Muscle layer of duodenum (tissue), 2 donors: Measurements from ENCODE around the gene PSMA6.
A peak's percentile ranks its signal among the peaks of the same experiment; 100 is the strongest.
"Not testable (repeated sequence)": the region's sequence is repeated elsewhere in the genome, so short reads cannot be mapped to it uniquely, and the experiment has no call there.

Experiments used
- H3K27ac ChIP-seq: one replicate; pipeline ENCODE4 v1.7.0; 2013; ENCODE audit warnings: mild to moderate bottlenecking, low read length
- H3K27me3 ChIP-seq: one replicate; pipeline ENCODE4 v1.7.0; 2013; ENCODE audit warnings: low read depth, mild to moderate bottlenecking, control low read depth, low read length
- H3K36me3 ChIP-seq, 2 donors: one replicate each; pipeline ENCODE4 v1.7.0; 2013; ENCODE audit warnings: low read length in 2 of 2, control low read depth in 1 of 2, mild to moderate bottlenecking in 1 of 2; ENCODE audit not compliant: insufficient read depth in 2 of 2, control insufficient read depth in 1 of 2
- H3K4me1 ChIP-seq, 2 donors: one replicate each; pipeline ENCODE4 v1.7.0; 2013; ENCODE audit warnings: low read length in 2 of 2, mild to moderate bottlenecking in 2 of 2, control low read depth in 1 of 2, moderate library complexity in 1 of 2; ENCODE audit not compliant: insufficient read depth in 2 of 2, control insufficient read depth in 1 of 2
- H3K4me3 ChIP-seq, 2 donors: one replicate each; pipeline ENCODE4 v1.7.0; 2013; ENCODE audit warnings: low read length in 2 of 2, low read depth in 1 of 2, mild to moderate bottlenecking in 1 of 2
- H3K9me3 ChIP-seq, 2 donors: one replicate each; pipeline ENCODE4 v1.7.0; 2013; ENCODE audit warnings: low read length in 2 of 2, control low read depth in 1 of 2, mild to moderate bottlenecking in 1 of 2; ENCODE audit not compliant: control insufficient read depth in 1 of 2
- donor health status: healthy.

Gene PSMA6

GRCh38 chr14:35292051-35292769, at the start of gene PSMA6:
Gene PSMA6 (plus strand): TSS chr14:35292382. CDS start chr14:35292477, 95 bp downstream.
- H3K4me3 ChIP-seq: peak within 1 kb of the TSS; percentile 93 to 95
- peaks cover 0 to 4% of the 10 kb centered on the region in 2 donors for H3K36me3 ChIP-seq
- peaks cover 19 to 33% of the 10 kb centered on the region in 2 donors for H3K4me1 ChIP-seq

GRCh38 chr14:35242599-35243311, 49.4 kb upstream of the PSMA6 start:
- Histone ChIP-seq H3K4me3 (no peak overlapping the region), H3K27me3 (no peaks in the 10 kb centered on the region), H3K36me3 (no peaks in the 10 kb centered on the region), H3K9me3 (no peaks in the 10 kb centered on the region), H3K27ac (no peak overlapping the region), H3K4me1 (peaks cover 0 to 2% of the 10 kb centered on the region in 2 donors)

More at GRCh38 chr14:35292051-35292769, at the start of gene PSMA6:
- no peaks in the 10 kb centered on the region for H3K9me3 ChIP-seq
- H3K27ac ChIP-seq: peak within 1 kb of the TSS; percentile 95
- no peaks in the 10 kb centered on the region for H3K27me3 ChIP-seq

GRCh38 chr14:35243956-35244355, 48.2 kb upstream of the PSMA6 start:
- Histone ChIP-seq H3K27me3 (no peaks in the 10 kb centered on the region), H3K4me1 (peaks cover 0 to 14% of the 10 kb centered on the region in 2 donors), H3K9me3 (no peaks in the 10 kb centered on the region), H3K36me3 (no peaks in the 10 kb centered on the region), H3K4me3 (no peak overlapping the region), H3K27ac (no peak overlapping the region)

- peaks cover 0 to 19% of the 10 kb centered on the region in 2 donors for H3K4me1 ChIP-seq
- no peaks in the 10 kb centered on the region for H3K9me3 ChIP-seq
- no peak overlapping the region for H3K4me3 ChIP-seq
- no peak overlapping the region for H3K27ac ChIP-seq
- no peaks in the 10 kb centered on the region for H3K27me3 ChIP-seq
- no peaks in the 10 kb centered on the region for H3K36me3 ChIP-seq
Measured at GRCh38 chr14:35244542-35244941, 47.6 kb upstream of the PSMA6 start.

GRCh38 chr14:35245051-35245450, 47.1 kb upstream of the PSMA6 start:
- Histone ChIP-seq H3K4me1 (peaks cover 0 to 19% of the 10 kb centered on the region in 2 donors), H3K27ac (no peak overlapping the region), H3K4me3 (no peak overlapping the region), H3K36me3 (no peaks in the 10 kb centered on the region), H3K27me3 (no peaks in the 10 kb centered on the region), H3K9me3 (no peaks in the 10 kb centered on the region)

GRCh38 chr14:35247777-35248475, 44.3 kb upstream of the PSMA6 start:
- peaks cover 0 to 19% of the 10 kb centered on the region in 2 donors for H3K4me1 ChIP-seq
- no peaks in the 10 kb centered on the region for H3K9me3 ChIP-seq
- H3K36me3 ChIP-seq: no peaks in the 10 kb centered on the region
- H3K4me3 ChIP-seq: no peak overlapping the region
- H3K27me3 ChIP-seq: no peaks in the 10 kb centered on the region
- no peak overlapping the region for H3K27ac ChIP-seq

GRCh38 chr14:35248476-35248788, 43.8 kb upstream of the PSMA6 start:
- H3K27ac ChIP-seq: no peak overlapping the region
- H3K36me3 ChIP-seq: no peaks in the 10 kb centered on the region
- no peaks in the 10 kb centered on the region for H3K27me3 ChIP-seq
- H3K4me3 ChIP-seq: no peak overlapping the region
- H3K9me3 ChIP-seq: no peaks in the 10 kb centered on the region
- H3K4me1 ChIP-seq: peaks cover 0 to 19% of the 10 kb centered on the region in 2 donors

GRCh38 chr14:35250319-35250718, 41.9 kb upstream of the PSMA6 start:
- no peaks in the 10 kb centered on the region for H3K27me3 ChIP-seq
- no peak overlapping the region for H3K4me3 ChIP-seq
- no peaks in the 10 kb centered on the region for H3K36me3 ChIP-seq
- H3K9me3 ChIP-seq: no peaks in the 10 kb centered on the region
- H3K4me1 ChIP-seq: peaks cover 0 to 19% of the 10 kb centered on the region in 2 donors
- no peak overlapping the region for H3K27ac ChIP-seq

- Histone ChIP-seq H3K36me3 (no peaks in the 10 kb centered on the region), H3K27me3 (no peaks in the 10 kb centered on the region)
Measured at GRCh38 chr14:35252451-35252868, 39.7 kb upstream of the PSMA6 start.

GRCh38 chr14:35253056-35253455, 39.1 kb upstream of the PSMA6 start:
- H3K27me3 ChIP-seq, H3K36me3 ChIP-seq, H3K4me3 ChIP-seq, H3K9me3 ChIP-seq, H3K27ac ChIP-seq: not testable (repeated sequence)
- H3K4me1 ChIP-seq: peaks cover 0 to 14% of the 10 kb centered on the region in 2 donors

More at GRCh38 chr14:35252451-35252868, 39.7 kb upstream of the PSMA6 start:
- Histone ChIP-seq H3K4me3 (no peak overlapping the region), H3K4me1 (peaks cover 0 to 19% of the 10 kb centered on the region in 2 donors), H3K9me3 (no peaks in the 10 kb centered on the region), H3K27ac (no peak overlapping the region)

- H3K4me3 ChIP-seq, H3K9me3 ChIP-seq, H3K27ac ChIP-seq, H3K36me3 ChIP-seq, H3K27me3 ChIP-seq, H3K4me1 ChIP-seq: not testable (repeated sequence)
Measured at GRCh38 chr14:35254034-35254622, 38.1 kb upstream of the PSMA6 start.
